NCI-H2227 (cell line): ENCODE results near the gene ANTKMT.
"Not testable (repeated sequence)": the region's sequence is repeated elsewhere in the genome, so short reads cannot be mapped to it uniquely, and the experiment has no call there.

Experiments
- DNase-seq: peaks from one replicate; lab custom pipeline; 2025; ENCODE audit not compliant: unreplicated experiment; lab: John Stamatoyannopoulos, UW

The ANTKMT gene

GRCh38 chr16:680967-681745, 39.8 kb upstream of the ANTKMT start:
- DNase-seq = peak; percentile 48

GRCh38 chr16:681746-682427, 39.1 kb upstream of the ANTKMT start:
- no peak for DNase-seq

GRCh38 chr16:682493-683395, 38.2 kb upstream of the ANTKMT start:
- no peak for DNase-seq

- DNase-seq = no peak
Observed at GRCh38 chr16:683396-684070, 37.4 kb upstream of the ANTKMT start.

GRCh38 chr16:684071-684794, 36.7 kb upstream of the ANTKMT start, which contains the start of gene JMJD8:
TSS of gene JMJD8 (minus strand) at chr16:684334. CDS start at chr16:684319, 15 bp downstream.
- DNase-seq = peak; percentile 91

- DNase-seq = no peak
Observed at GRCh38 chr16:684961-685696, 35.8 kb upstream of the ANTKMT start.

GRCh38 chr16:685967-686366, 35.0 kb upstream of the ANTKMT start:
- DNase-seq = peak; percentile 28

GRCh38 chr16:686459-687260, 34.3 kb upstream of the ANTKMT start:
- DNase-seq = no peak

- DNase-seq = no peak
Observed at GRCh38 chr16:687499-687898, 33.4 kb upstream of the ANTKMT start.

- no peak for DNase-seq
Observed at GRCh38 chr16:689175-689897, 31.6 kb upstream of the ANTKMT start.

- not testable (repeated sequence) for DNase-seq
Observed at GRCh38 chr16:691242-691641, 29.7 kb upstream of the ANTKMT start.

GRCh38 chr16:692356-693108, 28.4 kb upstream of the ANTKMT start:
- DNase-seq = no peak

- DNase-seq = no peak
Observed at GRCh38 chr16:693364-693763, 27.6 kb upstream of the ANTKMT start.

- DNase-seq = no peak
Observed at GRCh38 chr16:693766-694165, 27.2 kb upstream of the ANTKMT start.

- DNase-seq = no peak
Observed at GRCh38 chr16:694187-694862, 26.6 kb upstream of the ANTKMT start.

GRCh38 chr16:694863-695354, 26.0 kb upstream of the ANTKMT start:
- DNase-seq = no peak
